GM18505 (cell line): ENCODE results near the gene CRYGS.
"Not testable (repeated sequence)": the region's sequence is repeated elsewhere in the genome, so short reads cannot be mapped to it uniquely, and the experiment has no call there.

Experiments
- ATAC-seq: cut with Tn5 transposase; IDR thresholded peaks from one replicate; pipeline ENCODE4 v1.9.1; 2021; ENCODE audit not compliant: unreplicated experiment
- POLR2A ChIP-seq: IDR thresholded peaks from 4 replicates; pipeline ENCODE4 v1.6.1; 2011; ENCODE audit warnings: borderline replicate concordance; ENCODE audit not compliant: insufficient read depth, insufficient read length; ENCODE audit errors: extremely low read depth

The CRYGS gene

DNA sequence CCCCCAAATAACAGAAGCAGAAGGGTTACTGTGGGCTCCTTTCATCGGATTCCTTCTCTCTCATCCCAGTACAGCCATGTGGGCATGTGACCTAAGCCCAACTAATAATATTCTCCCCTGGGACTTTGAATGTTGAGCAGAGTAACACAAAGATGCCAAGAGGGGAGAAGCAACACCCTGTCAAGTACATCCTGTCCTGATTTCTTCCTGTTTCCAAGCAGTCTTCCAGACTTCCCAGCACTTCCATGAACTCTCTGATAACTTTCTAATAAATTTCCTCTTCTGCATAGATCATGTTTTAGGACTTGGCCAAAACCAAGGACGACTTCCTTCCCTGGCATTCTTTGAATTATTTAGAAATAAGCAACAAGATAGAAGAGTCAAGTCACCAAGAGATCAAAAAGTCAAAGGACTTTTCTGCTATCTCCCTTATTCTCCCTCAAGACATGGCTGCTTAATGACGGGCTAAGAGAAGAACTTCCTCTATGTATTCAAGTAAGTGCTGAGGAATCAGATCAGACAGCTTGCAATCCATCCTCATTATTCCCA lies 37.9 kb downstream of the CRYGS start:
- no peak for ATAC-seq
- TF ChIP-seq POLR2A = no peak

DNA sequence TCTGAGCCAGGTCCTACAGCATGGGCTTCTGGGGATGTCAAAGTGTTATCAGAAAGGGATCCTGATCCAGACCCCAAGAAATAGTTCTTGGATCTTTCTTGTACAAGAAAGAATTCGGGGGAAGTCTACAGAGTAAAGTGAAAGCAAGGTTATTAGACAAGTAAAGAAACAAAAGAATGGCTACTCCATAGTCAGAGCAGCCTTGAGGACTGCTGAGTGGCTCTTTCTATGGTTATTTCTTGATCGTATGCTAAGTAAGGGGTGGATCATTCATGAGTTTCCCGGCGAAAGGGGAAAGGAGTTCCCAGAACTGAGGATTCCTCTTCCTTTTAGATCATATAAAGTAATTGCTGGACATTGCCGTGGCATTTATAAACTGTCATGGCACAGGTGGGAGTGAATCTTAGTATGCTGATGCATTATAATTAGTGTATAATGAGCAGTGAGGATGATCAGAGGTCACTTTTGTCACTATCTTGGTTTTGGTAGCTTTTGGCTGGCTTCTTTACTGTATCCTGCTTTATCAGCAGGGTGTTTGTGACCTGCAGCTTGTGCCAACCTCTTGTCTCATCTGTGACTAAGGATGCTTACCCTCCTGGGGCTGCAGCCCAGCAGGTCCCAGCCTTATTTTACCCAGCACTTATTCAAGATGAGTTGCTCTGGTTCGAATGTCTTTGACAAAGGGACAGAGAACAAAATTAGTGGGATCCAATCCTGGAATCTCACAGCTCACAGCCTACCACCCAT lies 41.0 kb downstream of the CRYGS start:
- no peak for ATAC-seq
- TF ChIP-seq POLR2A = no peak

DNA sequence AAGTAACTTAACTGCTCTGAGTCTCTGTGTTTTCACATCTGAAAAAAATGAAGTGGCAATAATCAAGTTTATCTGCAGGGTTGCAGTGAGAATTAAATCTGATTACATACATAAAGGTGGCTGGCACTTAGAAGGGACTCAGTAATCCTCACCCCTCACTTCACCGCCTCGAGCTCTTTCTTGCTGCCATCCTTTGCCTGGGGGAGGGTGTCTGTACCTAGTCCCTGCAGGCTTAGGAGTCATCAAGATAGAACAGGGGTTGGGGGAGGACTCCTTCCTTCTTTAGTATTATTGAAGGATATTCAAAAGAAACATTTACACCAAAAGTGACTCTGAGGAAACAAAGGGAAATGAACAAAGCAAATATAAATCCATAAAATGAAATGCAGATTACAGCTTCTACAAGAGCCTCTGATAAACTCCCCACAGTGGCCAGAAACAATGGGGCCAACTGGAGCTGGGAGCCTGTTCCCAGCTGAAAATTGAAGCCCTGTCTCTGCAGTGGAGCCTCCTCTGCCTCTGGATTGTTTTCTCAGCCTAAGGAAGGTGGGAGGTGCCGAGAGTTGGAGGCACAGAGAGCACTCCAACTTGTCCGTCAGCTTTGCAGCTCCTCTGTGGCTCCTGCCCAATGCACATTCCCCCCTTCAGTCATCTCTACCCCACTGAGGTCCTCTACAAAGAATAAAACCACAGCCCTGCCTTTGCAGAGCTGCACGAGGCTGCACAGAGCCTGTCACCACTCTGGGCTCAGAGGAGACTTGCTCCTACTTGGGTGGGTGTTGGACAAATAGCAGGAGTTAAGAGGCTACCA lies 41.8 kb downstream of the CRYGS start:
- TF ChIP-seq POLR2A = no peak
- ATAC-seq = no peak

DNA sequence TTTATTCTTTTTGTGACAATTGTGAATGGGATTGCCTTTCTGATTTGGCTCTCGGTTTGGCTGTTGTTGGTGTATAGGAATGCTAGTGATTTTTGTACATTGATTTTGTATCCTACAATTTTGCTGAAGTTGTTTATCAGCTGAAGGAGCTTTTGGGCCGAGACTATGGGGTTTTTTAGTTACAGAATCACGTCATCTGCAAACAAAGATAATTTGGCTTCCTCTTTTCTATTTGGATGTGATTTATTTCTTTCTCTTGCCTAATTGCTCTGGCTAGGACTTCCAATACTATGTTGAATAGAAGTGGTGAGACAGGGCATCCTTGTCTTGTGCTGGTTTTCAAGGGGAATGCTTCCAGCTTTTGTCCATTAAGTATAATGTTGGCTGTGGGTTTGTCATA lies 44.2 kb downstream of the CRYGS start:
- not testable (repeated sequence) for ATAC-seq

DNA sequence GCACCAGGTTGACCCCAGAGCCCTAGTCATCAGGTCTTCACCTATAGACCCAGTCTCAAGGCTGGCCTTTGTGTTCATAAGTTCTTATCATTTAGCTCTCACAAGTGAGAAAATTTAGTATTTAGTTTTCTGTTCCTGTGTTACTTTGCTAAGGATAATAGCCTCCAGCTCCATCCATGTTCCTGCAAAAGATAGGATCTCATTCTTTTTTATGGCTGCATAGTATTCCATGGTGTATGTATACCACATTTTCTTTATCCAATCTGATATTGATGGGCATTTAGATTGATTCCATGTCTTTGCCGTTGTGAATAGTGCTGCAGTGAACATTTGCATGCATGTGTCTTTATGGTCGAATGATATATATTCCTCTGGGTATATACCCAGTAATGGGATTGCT lies 46.2 kb downstream of the CRYGS start:
- ATAC-seq = not testable (repeated sequence)

DNA sequence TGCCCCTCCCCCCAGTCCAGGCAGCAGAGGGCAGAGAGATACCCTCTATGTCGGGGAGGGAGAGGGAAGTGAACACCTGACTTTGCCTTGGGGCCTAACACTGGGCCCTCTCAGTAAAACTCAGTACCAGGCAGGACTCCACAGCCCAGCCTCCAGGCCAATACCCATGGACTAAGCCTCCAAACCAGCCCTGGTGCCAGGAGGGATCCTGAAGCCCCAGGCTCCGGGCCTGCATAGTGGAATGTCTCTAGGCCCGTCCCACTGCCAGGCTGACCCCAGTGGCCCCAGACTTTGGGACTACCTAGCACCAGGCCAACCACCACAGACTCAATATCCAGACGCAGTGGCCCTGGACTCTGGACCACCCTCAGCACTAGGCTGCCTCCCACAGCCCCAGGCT lies 46.6 kb downstream of the CRYGS start:
- no peak for ATAC-seq
- no peak for TF ChIP-seq POLR2A

DNA sequence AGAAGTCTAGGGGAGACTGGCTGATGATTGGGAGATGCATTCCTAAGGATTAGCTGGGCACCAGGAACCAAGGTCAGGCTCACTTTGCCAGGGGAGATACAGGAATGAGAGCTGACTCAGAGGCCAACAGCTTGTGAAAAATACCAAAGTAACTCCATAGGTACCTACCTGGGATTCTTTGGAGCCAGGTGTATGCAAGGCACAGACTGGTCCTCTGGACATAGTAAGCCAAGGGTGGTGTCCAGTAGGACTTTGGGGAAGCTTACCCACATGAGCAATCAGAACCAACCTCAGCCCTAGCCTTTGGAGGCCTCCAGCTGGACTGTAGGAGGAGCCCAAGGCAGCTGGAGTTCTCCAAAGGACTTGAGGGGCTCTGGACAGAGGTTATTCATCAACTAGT lies 47.5 kb downstream of the CRYGS start:
- TF ChIP-seq POLR2A = no peak
- ATAC-seq = no peak

DNA sequence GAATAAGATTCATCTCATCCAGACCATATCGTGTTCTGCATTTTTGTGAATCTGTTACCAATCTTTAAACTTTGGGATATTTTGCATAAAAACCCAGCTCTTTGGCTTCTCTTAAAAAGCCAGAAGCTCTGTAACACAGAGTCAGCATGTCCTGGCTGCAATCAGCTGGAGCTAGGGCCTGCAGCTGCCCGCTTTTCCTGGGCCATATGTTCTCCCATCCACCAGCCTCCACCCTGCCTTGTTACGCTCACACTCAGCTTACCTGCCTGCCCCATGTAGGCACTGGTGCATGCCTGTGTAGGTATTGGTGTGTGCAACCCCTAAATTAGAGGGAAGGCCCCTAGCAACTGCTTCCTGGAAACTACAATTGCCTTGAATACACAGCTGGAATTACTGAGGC lies 48.2 kb downstream of the CRYGS start:
- TF ChIP-seq POLR2A = no peak
- ATAC-seq = no peak

DNA sequence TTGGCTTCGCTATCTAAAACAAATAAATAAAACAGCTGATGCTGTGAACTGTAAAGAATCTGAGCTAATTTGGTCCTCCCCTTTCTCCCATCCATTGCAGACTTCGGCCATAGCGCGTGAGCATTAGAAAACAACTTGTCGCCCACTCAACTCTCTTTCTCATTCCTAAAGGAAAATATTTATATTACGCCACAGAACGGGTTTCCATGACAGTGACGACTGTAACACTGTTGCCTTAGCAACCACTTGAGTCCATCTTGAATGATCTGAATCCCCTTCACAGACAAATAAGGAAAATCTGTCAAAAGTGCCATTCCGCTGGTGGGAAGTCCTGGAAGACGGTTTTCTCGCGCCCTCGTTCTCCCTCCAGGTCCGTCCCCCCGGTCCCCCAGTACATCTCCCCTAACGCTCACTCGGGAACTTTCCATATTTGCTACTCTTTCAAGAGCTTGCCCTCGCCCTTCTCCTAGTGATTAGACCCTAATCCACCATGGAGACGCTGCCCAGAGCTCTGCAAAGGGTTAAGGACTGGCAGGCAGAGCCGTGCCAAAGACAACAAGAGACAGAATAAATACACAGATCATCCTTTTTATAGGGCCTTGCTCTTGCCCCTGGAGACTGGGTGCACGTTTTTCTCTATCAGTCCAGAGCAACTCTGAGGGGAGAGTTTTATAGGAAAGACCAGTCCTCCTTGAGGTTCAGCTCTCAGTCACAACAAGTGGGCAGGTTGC lies 50.5 kb downstream of the CRYGS start:
- ATAC-seq = no peak
- no peak for TF ChIP-seq POLR2A

DNA sequence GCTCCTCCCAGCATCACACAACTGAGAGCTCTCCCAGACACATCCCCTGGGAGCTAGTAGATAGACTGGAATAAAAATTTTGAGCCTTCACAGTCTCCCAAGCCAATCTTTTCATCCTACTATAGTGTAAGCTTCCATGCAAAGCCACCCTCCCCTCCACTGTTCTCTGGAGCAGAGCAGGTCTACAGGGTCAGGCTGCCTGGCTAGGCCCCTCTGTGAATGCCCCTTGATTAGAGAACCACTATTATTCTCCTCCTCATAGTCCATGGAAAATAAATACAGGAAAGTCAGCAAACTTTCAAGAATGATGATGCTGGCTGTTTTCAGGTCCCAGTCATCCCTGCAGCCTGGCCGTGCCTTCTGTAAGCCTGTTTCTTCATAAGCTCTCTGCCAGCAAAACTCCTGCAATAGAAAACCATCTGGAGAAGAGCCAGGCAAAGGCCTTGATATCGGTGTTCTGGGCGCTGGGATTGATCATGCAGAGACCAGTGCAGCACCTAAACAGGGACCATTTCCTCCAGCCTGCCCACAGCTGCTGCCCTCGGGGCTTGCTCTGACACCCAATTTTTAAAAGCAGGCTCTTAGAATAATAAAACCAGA lies 51.7 kb downstream of the CRYGS start:
- ATAC-seq = no peak
- no peak for TF ChIP-seq POLR2A

DNA sequence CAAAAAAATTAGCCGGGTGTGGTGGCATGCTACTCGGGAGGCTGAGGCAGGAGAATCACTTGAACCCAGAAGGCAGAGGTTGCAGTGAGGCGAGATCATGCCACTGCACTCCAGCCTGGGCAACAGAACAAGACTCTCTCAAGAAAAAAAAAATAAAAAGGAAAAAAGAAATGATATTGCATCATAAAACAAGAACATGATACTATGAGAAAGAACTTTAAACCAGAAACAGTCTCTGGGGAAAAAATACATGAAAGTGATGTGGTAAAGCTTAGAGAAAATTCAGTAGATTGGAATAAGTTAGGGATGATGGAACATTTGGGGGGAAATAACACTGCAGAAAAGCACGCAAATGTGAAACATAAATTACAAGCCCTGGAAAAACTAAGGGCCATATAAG lies 54.7 kb downstream of the CRYGS start:
- no peak for TF ChIP-seq POLR2A
- ATAC-seq = no peak
